ENCODE measurements around the gene OBP2A.

DNA sequence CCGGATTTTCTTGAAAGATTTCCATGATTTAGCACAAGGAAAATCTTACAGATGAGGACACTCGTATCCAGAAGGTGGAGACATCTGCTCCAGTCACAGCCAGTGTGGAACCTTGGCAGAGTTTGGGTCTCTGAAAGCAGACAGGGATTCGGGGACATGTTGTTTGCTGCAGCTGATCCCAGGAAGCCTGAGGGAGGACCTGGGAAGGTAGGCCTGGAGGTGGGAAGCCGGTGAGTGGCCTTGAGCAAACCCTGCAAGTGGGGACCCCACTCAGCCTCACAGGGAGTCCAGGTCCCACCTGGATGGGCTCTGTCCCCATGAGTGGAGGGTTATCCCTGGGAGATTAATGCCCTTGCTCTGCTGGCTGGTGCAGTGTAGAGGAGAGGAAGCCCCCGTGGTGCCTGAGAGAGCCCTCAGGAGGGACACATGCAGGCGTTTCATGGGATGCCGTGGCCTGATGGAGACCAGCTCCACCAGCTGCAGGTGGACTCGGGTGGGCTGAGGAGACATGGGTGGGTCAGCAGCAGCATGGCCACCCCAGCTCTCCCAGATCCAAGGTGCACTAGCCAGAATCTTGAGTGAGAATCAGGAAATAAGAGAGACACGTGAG, 37.6 kb upstream of the OBP2A start:
- TF ChIP-seq, protein P1, sequence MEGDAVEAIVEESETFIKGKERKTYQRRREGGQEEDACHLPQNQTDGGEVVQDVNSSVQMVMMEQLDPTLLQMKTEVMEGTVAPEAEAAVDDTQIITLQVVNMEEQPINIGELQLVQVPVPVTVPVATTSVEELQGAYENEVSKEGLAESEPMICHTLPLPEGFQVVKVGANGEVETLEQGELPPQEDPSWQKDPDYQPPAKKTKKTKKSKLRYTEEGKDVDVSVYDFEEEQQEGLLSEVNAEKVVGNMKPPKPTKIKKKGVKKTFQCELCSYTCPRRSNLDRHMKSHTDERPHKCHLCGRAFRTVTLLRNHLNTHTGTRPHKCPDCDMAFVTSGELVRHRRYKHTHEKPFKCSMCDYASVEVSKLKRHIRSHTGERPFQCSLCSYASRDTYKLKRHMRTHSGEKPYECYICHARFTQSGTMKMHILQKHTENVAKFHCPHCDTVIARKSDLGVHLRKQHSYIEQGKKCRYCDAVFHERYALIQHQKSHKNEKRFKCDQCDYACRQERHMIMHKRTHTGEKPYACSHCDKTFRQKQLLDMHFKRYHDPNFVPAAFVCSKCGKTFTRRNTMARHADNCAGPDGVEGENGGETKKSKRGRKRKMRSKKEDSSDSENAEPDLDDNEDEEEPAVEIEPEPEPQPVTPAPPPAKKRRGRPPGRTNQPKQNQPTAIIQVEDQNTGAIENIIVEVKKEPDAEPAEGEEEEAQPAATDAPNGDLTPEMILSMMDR (conservative IDR thresholded peaks at IDR 0.05 in 1 of 2, IDR thresholded peaks at IDR 0.05 in 1 of 2; ENCODE audit: low read depth in 1 of 2, low read length in 2 of 2), result no peak
- no peak for TF ChIP-seq EZH2 (IDR thresholded peaks at IDR 0.05; ENCODE audit: low read length, missing control alignments)

Measured in fibroblast of lung (primary cell).